K562 (cell line): Measurements from ENCODE around the gene MAB21L3.

Experiments
- CBX3 ChIP-seq, 2 experiments: IDR thresholded peaks; 1 replicate in 1 of 2; 2 replicates in 1 of 2; pipeline ENCODE4 v1.6.1; 2012; ENCODE audit warnings: inconsistent platforms in 2 of 2, low read length in 2 of 2, borderline replicate concordance in 1 of 2, control low read depth in 1 of 2
- EHMT2 ChIP-seq: fragments of 450-650 bp; IDR thresholded peaks from 2 replicates; pipeline ENCODE4 v1.6.1; 2018; ENCODE audit warnings: antibody characterized with exemption
- ESRRA ChIP-seq: fragments of 450-650 bp; IDR thresholded peaks from 2 replicates; pipeline ENCODE4 v1.6.1; 2014; ENCODE audit warnings: low read depth, mild to moderate bottlenecking, moderate library complexity, borderline replicate concordance
- MXI1 ChIP-seq: IDR thresholded peaks from 2 replicates; pipeline ENCODE4 v1.6.1; 2011; ENCODE audit warnings: low read depth, mild to moderate bottlenecking, improper control_type of control experiment, low read length
- ZNF436 ChIP-seq: fragments of 250-450, 450-650 bp; sonication (Bioruptor Pico); formaldehyde crosslinking; IDR thresholded peaks from 2 replicates; pipeline ENCODE4 v1.7.0; 2020; ENCODE audit warnings: mild to moderate bottlenecking
- TF ChIP-seq, protein P1 (sequence below): sonication (generic); formaldehyde crosslinking; IDR thresholded peaks from 2 replicates; pipeline ENCODE4 v1.8.0; 2022; ENCODE audit warnings: mild to moderate bottlenecking, missing genetic modification reagents, borderline replicate concordance

DNA sequence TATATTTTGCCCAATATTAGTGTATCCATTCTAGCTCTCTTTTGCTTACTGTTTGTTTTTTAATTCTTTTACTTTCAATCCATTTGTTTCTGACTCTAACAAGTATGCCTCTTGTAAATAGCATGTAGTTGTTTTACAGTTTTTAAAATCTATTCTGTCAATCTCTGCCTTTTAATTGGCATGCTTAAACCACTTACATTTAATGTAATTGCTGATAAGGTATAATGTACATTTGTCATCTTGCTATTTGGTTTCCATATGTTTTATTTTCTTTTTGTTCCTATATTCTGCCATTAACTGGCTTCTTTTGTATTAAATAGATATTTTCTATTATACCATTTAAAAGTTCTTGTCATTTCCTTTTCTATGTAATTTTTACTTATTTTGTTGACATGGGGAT, 16.2 kb upstream of the MAB21L3 start:
- no peak for TF ChIP-seq MXI1
- no peak for TF ChIP-seq ESRRA
- no peak for TF ChIP-seq EHMT2
- no peak for TF ChIP-seq CBX3 (IDR thresholded peaks at IDR 0.05; ENCODE audit: borderline replicate concordance in 1 of 2, low read length in 2 of 2)
- TF ChIP-seq, protein P1, sequence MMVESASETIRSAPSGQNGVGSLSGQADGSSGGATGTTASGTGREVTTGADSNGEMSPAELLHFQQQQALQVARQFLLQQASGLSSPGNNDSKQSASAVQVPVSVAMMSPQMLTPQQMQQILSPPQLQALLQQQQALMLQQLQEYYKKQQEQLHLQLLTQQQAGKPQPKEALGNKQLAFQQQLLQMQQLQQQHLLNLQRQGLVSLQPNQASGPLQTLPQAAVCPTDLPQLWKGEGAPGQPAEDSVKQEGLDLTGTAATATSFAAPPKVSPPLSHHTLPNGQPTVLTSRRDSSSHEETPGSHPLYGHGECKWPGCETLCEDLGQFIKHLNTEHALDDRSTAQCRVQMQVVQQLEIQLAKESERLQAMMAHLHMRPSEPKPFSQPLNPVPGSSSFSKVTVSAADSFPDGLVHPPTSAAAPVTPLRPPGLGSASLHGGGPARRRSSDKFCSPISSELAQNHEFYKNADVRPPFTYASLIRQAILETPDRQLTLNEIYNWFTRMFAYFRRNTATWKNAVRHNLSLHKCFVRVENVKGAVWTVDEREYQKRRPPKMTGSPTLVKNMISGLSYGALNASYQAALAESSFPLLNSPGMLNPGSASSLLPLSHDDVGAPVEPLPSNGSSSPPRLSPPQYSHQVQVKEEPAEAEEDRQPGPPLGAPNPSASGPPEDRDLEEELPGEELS (CRISPR knock-in tag): no peak
- TF ChIP-seq ZNF436 (CRISPR knock-in tag): no peak
